Smooth muscle cell (in vitro differentiated cells): ENCODE measurements around the gene NGLY1. TPM values are rescaled to one million over a fixed set of nuclear protein-coding genes. Genes with fewer than 3 reads are reported as not detected.

Experiments
- DNase-seq: peaks from one replicate; lab custom pipeline; 2025; ENCODE audit not compliant: unreplicated experiment; lab: John Stamatoyannopoulos, UW
- H2AFZ ChIP-seq: fragments of 200-600 bp; sonication (generic); 2 replicates; pipeline ENCODE4 v1.6.0; 2016; ENCODE audit warnings: antibody characterized with exemption, low read depth, mild to moderate bottlenecking
- H3F3A ChIP-seq: fragments of 200-600 bp; sonication (generic); 2 replicates; pipeline ENCODE4 v1.6.0; 2017; ENCODE audit warnings: antibody characterized with exemption, low read depth
- H3K27ac ChIP-seq: fragments of 200-600 bp; sonication (generic); 2 replicates; pipeline ENCODE4 v1.5.1; 2016; ENCODE audit warnings: low read depth, mild to moderate bottlenecking
- H3K27me3 ChIP-seq: fragments of 200-600 bp; sonication (generic); 2 replicates; pipeline ENCODE4 v1.6.1; 2016; ENCODE audit warnings: low read depth, mild to moderate bottlenecking
- H3K36me3 ChIP-seq: fragments of 200-600 bp; sonication (generic); 2 replicates; pipeline ENCODE4 v1.5.1; 2016; ENCODE audit warnings: low read depth
- H3K4me1 ChIP-seq: fragments of 200-600 bp; sonication (generic); 2 replicates; pipeline ENCODE4 v1.5.1; 2016; ENCODE audit warnings: low read depth
- H3K4me2 ChIP-seq: fragments of 200-600 bp; sonication (generic); 2 replicates; pipeline ENCODE4 v1.6.0; 2016; ENCODE audit warnings: mild to moderate bottlenecking
- H3K4me3 ChIP-seq: fragments of 200-600 bp; sonication (generic); 2 replicates; pipeline ENCODE4 v1.5.1; 2016; ENCODE audit warnings: mild to moderate bottlenecking
- H3K79me2 ChIP-seq: fragments of 200-600 bp; sonication (generic); 2 replicates; pipeline ENCODE4 v1.6.0; 2016; ENCODE audit warnings: low read depth, mild to moderate bottlenecking
- H3K9ac ChIP-seq: fragments of 200-600 bp; sonication (generic); 2 replicates; pipeline ENCODE4 v1.6.0; 2016; ENCODE audit warnings: low read depth
- H3K9me3 ChIP-seq: fragments of 200-600 bp; sonication (generic); replicated peaks from 2 replicates; pipeline ENCODE4 v1.5.1; 2016; ENCODE audit warnings: low read depth
- H4K20me1 ChIP-seq: fragments of 200-600 bp; sonication (generic); 2 replicates; pipeline ENCODE4 v1.6.0; 2016; ENCODE audit warnings: low read depth
- CTCF ChIP-seq: fragments of 200-600 bp; sonication (generic); IDR thresholded peaks from 2 replicates; pipeline ENCODE4 v1.5.1; 2017; ENCODE audit warnings: borderline replicate concordance, mild to moderate bottlenecking, antibody characterized with exemption; ENCODE audit not compliant: insufficient read depth, poor library complexity, severe bottlenecking
- WGBS: methylation state at CpG from one replicate; pipeline ENCODE4 v1.1.7; 2016; ENCODE audit warnings: low lambda C conversion rate; 5-methylcytosine and 5-hydroxymethylcytosine counted together
- polyA plus RNA-seq: library from polyadenylated mRNA; unstranded; fragments of >200 nt; fragmentation: Nextera tagmentation; extraction: Ambion mirVana; gene quantifications from 2 replicates; pipeline ENCODE4 v1.2.1, GENCODE V29; 2016
- total RNA-seq: library from RNA; depleted of rRNA; stranded (reverse); fragments of >200 nt; gene quantifications from 2 replicates; pipeline ENCODE4 v1.2.3, GENCODE V29; 2014

Gene NGLY1
- total and polyA plus RNA-seq, 2 experiments from 2014 or later = 29.0 to 35.8 TPM

GRCh38 chr3:25820816-25821486 lies 37.7 kb upstream of the NGLY1 start:
- Histone ChIP-seq H3K27ac (peak overlapping the region; percentile 89), H3K36me3 (no peaks in the 10 kb centered on the region), H2AFZ (peak overlapping the region; percentile 41), H3K4me3 (no peak overlapping the region), H3K79me2 (no peaks in the 10 kb centered on the region), H3K4me2 (peak overlapping the region; percentile 28), H3K4me1 (no peaks in the 10 kb centered on the region), H3K9ac (peak overlapping the region; percentile 41), H3K27me3 (no peaks in the 10 kb centered on the region), H3F3A (no peaks in the 10 kb centered on the region), H3K9me3 (no peaks in the 10 kb centered on the region), H4K20me1 (no peaks in the 10 kb centered on the region)
- DNase-seq = no peak
- TF ChIP-seq CTCF = no peak
- 45% methylated on average over 4 of the region's 4 CpGs for WGBS

- Histone ChIP-seq H3K9me3 (no peaks in the 10 kb centered on the region), H2AFZ (peak overlapping the region; percentile 41), H3K27me3 (no peaks in the 10 kb centered on the region), H3K4me3 (no peak overlapping the region), H3F3A (no peaks in the 10 kb centered on the region), H3K79me2 (no peaks in the 10 kb centered on the region), H3K4me2 (peak overlapping the region; percentile 28), H3K9ac (peak overlapping the region; percentile 41), H3K27ac (peak overlapping the region; percentile 89), H4K20me1 (no peaks in the 10 kb centered on the region), H3K36me3 (no peaks in the 10 kb centered on the region), H3K4me1 (no peaks in the 10 kb centered on the region)
- no peak for TF ChIP-seq CTCF
- no peak for DNase-seq
Observed at GRCh38 chr3:25820366-25820765, 37.1 kb upstream of the NGLY1 start.

- Histone ChIP-seq H4K20me1 (no peaks in the 10 kb centered on the region), H3K4me3 (no peak overlapping the region), H3K4me2 (no peak overlapping the region), H3K36me3 (no peaks in the 10 kb centered on the region), H2AFZ (no peak overlapping the region), H3K27ac (no peak overlapping the region), H3K4me1 (no peaks in the 10 kb centered on the region), H3K27me3 (no peaks in the 10 kb centered on the region), H3K9me3 (no peaks in the 10 kb centered on the region), H3F3A (no peaks in the 10 kb centered on the region), H3K79me2 (no peaks in the 10 kb centered on the region), H3K9ac (no peak overlapping the region)
- no peak for TF ChIP-seq CTCF
- WGBS = 86% methylated on average over 4 of the region's 4 CpGs
- DNase-seq = no peak
Observed at GRCh38 chr3:25818335-25818734, 35.1 kb upstream of the NGLY1 start.

- Histone ChIP-seq H4K20me1 (no peaks in the 10 kb centered on the region), H3K4me3 (no peak overlapping the region), H3K79me2 (no peaks in the 10 kb centered on the region), H2AFZ (no peak overlapping the region), H3K27ac (no peak overlapping the region), H3F3A (no peaks in the 10 kb centered on the region), H3K36me3 (no peaks in the 10 kb centered on the region), H3K9me3 (no peaks in the 10 kb centered on the region), H3K27me3 (no peaks in the 10 kb centered on the region), H3K4me2 (no peak overlapping the region), H3K9ac (no peak overlapping the region), H3K4me1 (no peaks in the 10 kb centered on the region)
- no peak for TF ChIP-seq CTCF
- WGBS = 88% methylated on average over 1 of the region's 1 CpG
- DNase-seq = no peak
Observed at GRCh38 chr3:25817638-25818037, 34.4 kb upstream of the NGLY1 start.
